Cardiac fibroblast (primary cell): ENCODE results near the gene TBPL1.
"Not testable (repeated sequence)": the region's sequence is repeated elsewhere in the genome, so short reads cannot be mapped to it uniquely, and the experiment has no call there.

Source experiments
- DNase-seq, 2 donors: peaks; one replicate each; pipeline versions ENCODE4 v3.0.0 to v3.0.0-alpha.2; 2010; ENCODE audit warnings: low read depth in 2 of 2
- H3K4me3 ChIP-seq, 2 donors: replicated peaks in 1 of 2; 1 replicate in 1 of 2; 2 replicates in 1 of 2; pipeline ENCODE4 v1.5.1; 2011; ENCODE audit warnings: low read depth in 2 of 2, low read length in 2 of 2, mild to moderate bottlenecking in 2 of 2, moderate library complexity in 1 of 2
- TF ChIP-seq, protein P1 (sequence below): IDR thresholded peaks from one replicate; pipeline ENCODE4 v1.5.1; 2011; ENCODE audit warnings: low read depth, mild to moderate bottlenecking, low read length, inconsistent platforms

TBPL1 gene

DNA sequence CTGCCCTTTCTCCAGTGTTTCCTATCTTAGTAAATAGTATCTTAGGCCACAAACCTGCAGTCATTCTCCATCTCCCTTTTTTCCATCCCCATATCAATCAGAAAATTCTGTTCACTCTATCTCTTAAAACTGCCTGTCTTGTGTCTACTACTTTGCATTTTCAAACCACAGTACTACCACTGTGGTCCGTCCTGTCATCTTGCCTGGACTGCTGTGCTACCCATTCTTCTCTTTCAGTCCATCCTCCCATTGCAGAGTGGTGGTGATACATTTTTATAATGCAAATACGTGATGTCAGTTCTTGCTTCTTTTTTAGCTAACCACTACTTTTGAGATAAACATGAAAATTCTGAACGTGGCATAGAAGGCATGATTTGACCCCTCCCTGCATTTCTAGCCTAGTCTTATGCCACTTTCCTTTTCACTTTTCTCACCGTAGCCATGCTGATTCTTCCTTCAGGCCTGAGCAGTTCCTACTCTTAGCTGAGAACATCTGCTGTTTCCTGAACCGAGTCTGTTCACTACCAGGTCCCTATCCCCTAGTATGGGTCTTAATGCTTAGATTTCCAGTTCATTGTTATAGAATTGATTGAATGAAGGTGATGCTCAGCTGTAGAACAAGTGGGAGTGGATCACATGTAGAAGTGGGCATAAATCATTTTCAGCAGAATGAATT lies 13.8 kb downstream of the TBPL1 start:
- TF ChIP-seq, protein P1, sequence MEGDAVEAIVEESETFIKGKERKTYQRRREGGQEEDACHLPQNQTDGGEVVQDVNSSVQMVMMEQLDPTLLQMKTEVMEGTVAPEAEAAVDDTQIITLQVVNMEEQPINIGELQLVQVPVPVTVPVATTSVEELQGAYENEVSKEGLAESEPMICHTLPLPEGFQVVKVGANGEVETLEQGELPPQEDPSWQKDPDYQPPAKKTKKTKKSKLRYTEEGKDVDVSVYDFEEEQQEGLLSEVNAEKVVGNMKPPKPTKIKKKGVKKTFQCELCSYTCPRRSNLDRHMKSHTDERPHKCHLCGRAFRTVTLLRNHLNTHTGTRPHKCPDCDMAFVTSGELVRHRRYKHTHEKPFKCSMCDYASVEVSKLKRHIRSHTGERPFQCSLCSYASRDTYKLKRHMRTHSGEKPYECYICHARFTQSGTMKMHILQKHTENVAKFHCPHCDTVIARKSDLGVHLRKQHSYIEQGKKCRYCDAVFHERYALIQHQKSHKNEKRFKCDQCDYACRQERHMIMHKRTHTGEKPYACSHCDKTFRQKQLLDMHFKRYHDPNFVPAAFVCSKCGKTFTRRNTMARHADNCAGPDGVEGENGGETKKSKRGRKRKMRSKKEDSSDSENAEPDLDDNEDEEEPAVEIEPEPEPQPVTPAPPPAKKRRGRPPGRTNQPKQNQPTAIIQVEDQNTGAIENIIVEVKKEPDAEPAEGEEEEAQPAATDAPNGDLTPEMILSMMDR: no peak
- no peak for DNase-seq
- no peak overlapping the region for H3K4me3 ChIP-seq

DNA sequence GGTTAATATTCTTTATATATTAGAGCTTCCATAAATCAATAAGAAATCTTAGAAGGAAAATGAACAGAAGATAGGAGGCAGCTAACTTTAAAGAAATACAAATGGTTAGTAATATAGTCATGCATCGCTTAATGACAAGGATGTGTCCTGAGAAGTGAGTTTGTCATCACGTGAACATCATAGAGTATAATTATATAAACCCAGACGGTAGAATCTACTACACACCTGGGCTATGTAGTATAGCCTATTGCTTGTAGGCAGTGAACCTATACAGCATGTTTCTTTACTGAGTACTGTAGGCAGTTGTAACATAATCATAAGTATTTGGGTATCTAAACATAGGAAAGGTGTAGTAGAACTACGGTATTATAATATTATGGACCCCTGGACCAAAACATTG lies 14.3 kb downstream of the TBPL1 start:
- no peak for DNase-seq
- H3K4me3 ChIP-seq: no peak overlapping the region
- TF ChIP-seq, protein P1: no peak

DNA sequence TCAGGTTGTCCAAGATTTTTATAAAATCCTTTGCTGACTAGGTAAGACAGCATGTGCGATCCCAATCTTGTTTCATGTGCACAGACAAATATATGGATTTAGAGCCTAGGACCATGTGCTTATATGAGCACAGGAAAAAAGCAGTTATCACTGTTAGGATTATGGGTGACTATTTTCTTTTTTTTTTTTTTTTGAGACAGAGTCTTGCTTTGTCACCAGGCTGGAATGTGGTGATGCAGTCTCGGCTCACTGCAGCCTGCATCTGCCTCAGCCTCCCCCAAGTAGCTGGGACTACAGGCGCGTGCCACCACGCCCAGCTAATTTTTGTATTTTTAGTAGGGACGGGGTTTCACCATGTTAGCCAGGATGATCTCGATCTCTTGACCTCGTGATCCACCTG lies 14.8 kb downstream of the TBPL1 start:
- DNase-seq: peak; percentile 56 to 89
- not testable (repeated sequence) for H3K4me3 ChIP-seq

- no peak for DNase-seq
- TF ChIP-seq, protein P1: no peak
- no peak overlapping the region for H3K4me3 ChIP-seq
Measured at GRCh38 chr6:133969285-133969920, 16.4 kb downstream of the TBPL1 start.

DNA sequence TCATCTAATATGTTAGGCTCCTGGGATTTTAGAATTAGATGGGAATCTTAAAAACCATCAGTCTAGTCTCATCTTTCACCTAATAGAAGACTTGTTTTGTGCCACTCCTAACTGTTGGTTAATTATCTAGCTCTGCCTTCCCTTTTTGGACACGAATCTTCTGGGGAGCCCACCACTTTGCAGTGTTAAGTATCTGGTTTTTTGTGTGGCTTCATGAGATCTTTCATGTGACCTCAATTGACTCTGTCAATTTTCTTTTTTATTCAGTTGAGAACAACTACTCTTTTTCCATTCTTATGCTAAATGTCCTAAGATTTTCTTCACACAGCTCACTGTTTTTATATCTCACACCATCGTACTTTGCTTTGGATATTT lies 16.9 kb downstream of the TBPL1 start:
- TF ChIP-seq, protein P1: no peak
- no peak for DNase-seq
- no peak overlapping the region for H3K4me3 ChIP-seq

DNA sequence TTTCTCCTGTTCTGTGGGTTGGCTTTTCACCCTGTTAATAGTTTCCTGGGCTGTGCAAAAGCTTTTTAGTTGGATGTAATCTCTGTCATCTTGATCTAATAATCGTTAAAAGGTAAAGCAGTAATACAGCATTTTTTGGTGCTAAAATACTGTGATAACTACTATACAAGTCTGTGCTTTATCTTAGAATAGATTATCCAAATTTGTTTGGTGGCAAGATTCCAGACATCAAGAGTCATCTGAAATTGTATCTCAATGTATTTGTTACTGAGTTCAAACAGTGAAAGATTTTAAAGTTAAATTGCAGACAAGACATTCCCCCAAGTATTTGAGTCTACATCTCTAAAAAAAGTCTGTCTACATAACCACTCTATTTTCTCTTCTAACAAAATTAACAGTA lies 18.8 kb downstream of the TBPL1 start:
- no peak for DNase-seq
- TF ChIP-seq, protein P1: no peak

DNA sequence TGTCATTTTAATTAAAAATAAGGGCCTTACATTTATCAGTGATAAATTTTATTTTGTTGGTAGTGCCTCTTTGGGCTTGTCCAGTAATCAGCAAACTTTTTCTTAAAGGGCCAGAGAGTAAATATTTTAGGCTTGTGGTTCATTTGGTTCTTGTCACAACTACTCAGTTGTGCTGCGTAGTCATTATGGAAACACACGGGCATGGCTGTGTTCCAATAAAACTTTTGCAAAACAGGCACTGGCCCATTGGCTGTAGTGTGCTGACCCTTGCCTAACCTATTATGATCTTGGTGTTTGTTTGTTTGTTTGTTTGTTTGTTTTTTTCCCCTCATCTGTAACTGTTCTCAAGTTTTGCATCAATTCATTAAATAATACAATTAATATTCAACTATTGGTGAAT lies 19.4 kb downstream of the TBPL1 start:
- H3K4me3 ChIP-seq: no peak overlapping the region
- peak in 1 of 2 donors; percentile 39 for DNase-seq
- TF ChIP-seq, protein P1: no peak

More for the DNA sequence above, 18.8 kb downstream of the TBPL1 start:
- no peak overlapping the region for H3K4me3 ChIP-seq
